A673 (cell line): Measurements from ENCODE around the gene ZNF836. TPM values are rescaled to one million over a fixed set of nuclear protein-coding genes. Genes with fewer than 3 reads are reported as not detected.

Experiments used
- BruUV-seq: library from RNA; stranded (reverse); fragments of 400-500 nt; replicated peaks from 2 replicates; lab custom pipeline; 2021; lab: Mats Ljungman, UMichigan
- CTCF ChIA-PET: fragments of 300-600 bp; sonication (Branson Sonifier 250); formaldehyde crosslinking; loops from one replicate; lab custom pipeline; 2022; ENCODE audit warnings: antibody characterized with exemption; lab: Charles Lee
- POLR2A ChIA-PET: fragments of 300-600 bp; sonication (Branson Sonifier 250); formaldehyde crosslinking; loops from one replicate; lab custom pipeline; 2022; ENCODE audit warnings: antibody characterized with exemption; ENCODE audit not compliant: low non-redundant PET; lab: Charles Lee
- DNase-seq: peaks from one replicate; pipeline ENCODE4 v3.0.0-alpha.2; 2015; ENCODE audit warnings: low spot score
- H3K27ac ChIP-seq: fragments of 200-600 bp; sonication (generic); 2 replicates; pipeline ENCODE4 v1.5.1; 2016; ENCODE audit warnings: mixed run types, low read depth, mild to moderate bottlenecking, mixed read lengths, antibody characterized with exemption, low read length; ENCODE audit not compliant: poor library complexity, severe bottlenecking
- H3K27me3 ChIP-seq: fragments of 200-600 bp; sonication (generic); replicated peaks from 2 replicates; pipeline ENCODE4 v1.6.1; 2017; ENCODE audit warnings: mixed run types, low read depth, mild to moderate bottlenecking, mixed read lengths, antibody characterized with exemption, low read length; ENCODE audit not compliant: insufficient read depth, poor library complexity
- H3K36me3 ChIP-seq: fragments of 200-600 bp; sonication (generic); 2 replicates; pipeline ENCODE4 v1.6.1; 2016; ENCODE audit warnings: mixed run types, mild to moderate bottlenecking, mixed read lengths, antibody characterized with exemption, low read length; ENCODE audit not compliant: insufficient read depth, poor library complexity, severe bottlenecking
- H3K4me1 ChIP-seq: fragments of 200-600 bp; sonication (generic); 2 replicates; pipeline ENCODE4 v1.6.1; 2017; ENCODE audit warnings: mixed run types, mild to moderate bottlenecking, mixed read lengths, antibody characterized with exemption, low read length; ENCODE audit not compliant: insufficient read depth, poor library complexity, severe bottlenecking
- H3K4me3 ChIP-seq: fragments of 200-600 bp; sonication (generic); 2 replicates; pipeline ENCODE4 v1.5.1; 2016; ENCODE audit warnings: low read depth, mixed run types, mild to moderate bottlenecking, mixed read lengths, low read length; ENCODE audit not compliant: poor library complexity, severe bottlenecking
- H3K9me3 ChIP-seq: fragments of 200-600 bp; sonication (generic); 2 replicates; pipeline ENCODE4 v1.6.1; 2016; ENCODE audit warnings: mixed run types, low read depth, mild to moderate bottlenecking, mixed read lengths, antibody characterized with exemption, low read length; ENCODE audit not compliant: poor library complexity, severe bottlenecking
- EZH2 ChIP-seq: fragments of 200-600 bp; sonication (generic); IDR thresholded peaks from 2 replicates; pipeline ENCODE4 v1.6.1; 2017; ENCODE audit warnings: borderline replicate concordance, low read depth, mild to moderate bottlenecking, mixed read lengths, antibody characterized with exemption, low read length; ENCODE audit not compliant: poor library complexity, severe bottlenecking
- intact Hi-C: fragments of 100-400 bp; cut with micrococcal nuclease; formaldehyde crosslinking; loops from one replicate; pipeline ENCODE4 v1.10.0; 2022; ENCODE audit not compliant: unreplicated experiment
- total RNA-seq: library from RNA; stranded (reverse); gene quantifications from 2 replicates; pipeline ENCODE4 v1.2.3, GENCODE V29; 2021
- TF ChIP-seq, protein P1 (sequence below): fragments of 300-800, 200-600 bp; sonication (generic); conservative IDR thresholded peaks from 2 replicates; pipeline ENCODE4 v1.5.1; 2017; ENCODE audit warnings: low read depth, mild to moderate bottlenecking, antibody characterized with exemption, low read length, moderate library complexity, mixed read lengths

The ZNF836 gene
- total RNA-seq, 1 experiment from 2014 or later = 6.1 TPM

DNA sequence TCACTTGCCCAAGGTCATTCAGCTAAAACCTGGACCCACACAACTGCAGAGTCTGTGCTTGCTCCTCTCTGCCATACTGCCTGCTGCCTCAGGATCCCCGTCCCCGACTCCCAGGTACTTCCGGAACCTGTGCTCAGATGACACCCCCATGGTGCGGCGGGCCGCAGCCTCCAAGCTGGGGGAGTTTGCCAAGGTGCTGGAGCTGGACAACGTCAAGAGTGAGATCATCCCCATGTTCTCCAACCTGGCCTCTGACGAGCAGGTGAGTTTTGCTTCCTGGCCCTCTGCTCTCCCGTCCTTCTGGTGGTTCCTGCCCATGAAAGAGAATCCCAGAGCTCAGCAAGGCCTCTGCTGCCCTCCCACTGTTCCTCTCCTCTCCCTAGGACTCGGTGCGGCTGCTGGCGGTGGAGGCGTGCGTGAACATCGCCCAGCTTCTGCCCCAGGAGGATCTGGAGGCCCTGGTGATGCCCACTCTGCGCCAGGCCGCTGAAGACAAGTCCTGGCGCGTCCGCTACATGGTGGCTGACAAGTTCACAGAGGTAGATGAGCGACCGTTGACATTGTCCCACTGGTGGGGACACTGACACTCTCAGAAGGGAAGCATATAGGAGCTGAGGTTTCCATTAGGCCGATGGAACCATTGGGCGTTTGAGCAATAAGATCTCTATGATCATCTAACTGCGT is 41.3 kb upstream of the ZNF836 start:
- intact Hi-C loops = no loop called here
- POLR2A ChIA-PET = no interaction called here
- no peak overlapping the region for H3K4me3 ChIP-seq
- CTCF ChIA-PET = no interaction called here
- DNase-seq = no peak
- no peaks in the 10 kb centered on the region for H3K9me3 ChIP-seq
- H3K27me3 ChIP-seq = no peaks in the 10 kb centered on the region
- TF ChIP-seq EZH2 = no peak
- TF ChIP-seq, protein P1, sequence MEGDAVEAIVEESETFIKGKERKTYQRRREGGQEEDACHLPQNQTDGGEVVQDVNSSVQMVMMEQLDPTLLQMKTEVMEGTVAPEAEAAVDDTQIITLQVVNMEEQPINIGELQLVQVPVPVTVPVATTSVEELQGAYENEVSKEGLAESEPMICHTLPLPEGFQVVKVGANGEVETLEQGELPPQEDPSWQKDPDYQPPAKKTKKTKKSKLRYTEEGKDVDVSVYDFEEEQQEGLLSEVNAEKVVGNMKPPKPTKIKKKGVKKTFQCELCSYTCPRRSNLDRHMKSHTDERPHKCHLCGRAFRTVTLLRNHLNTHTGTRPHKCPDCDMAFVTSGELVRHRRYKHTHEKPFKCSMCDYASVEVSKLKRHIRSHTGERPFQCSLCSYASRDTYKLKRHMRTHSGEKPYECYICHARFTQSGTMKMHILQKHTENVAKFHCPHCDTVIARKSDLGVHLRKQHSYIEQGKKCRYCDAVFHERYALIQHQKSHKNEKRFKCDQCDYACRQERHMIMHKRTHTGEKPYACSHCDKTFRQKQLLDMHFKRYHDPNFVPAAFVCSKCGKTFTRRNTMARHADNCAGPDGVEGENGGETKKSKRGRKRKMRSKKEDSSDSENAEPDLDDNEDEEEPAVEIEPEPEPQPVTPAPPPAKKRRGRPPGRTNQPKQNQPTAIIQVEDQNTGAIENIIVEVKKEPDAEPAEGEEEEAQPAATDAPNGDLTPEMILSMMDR = no peak
- H3K4me1 ChIP-seq = no peaks in the 10 kb centered on the region
- BruUV-seq = no TSS peak
- peaks cover 90% of the 10 kb centered on the region for H3K36me3 ChIP-seq
- H3K27ac ChIP-seq = no peak overlapping the region

DNA sequence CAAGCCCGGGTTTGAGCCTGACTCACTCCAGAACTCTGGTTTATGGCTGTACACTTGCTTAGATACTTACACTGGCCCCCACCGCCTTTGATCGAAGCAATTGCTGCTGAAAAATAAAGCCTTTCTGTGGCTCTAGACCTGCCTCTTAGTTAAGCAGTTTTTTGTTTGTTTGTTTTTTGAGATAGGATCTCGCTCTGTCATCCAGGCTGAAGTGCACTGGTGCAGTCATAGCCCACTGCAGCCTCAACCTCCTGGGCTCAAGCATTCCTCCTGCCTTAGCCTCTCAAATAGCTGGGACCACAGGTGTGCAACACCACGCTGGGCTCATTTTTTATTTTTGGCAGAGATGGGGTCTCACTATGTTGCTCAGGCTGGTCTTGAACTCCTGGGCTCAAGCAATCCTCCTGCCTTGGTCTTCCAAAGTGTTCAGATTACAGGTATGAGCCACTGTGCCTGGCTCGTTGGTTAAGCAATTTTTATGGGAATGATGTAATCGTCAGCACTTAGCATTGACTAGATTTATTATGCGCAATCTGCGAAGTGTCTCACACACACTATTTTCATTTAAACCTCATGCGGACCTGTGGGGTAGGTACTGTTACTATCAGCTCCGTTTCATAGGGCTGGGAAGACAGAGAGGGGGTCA is 40.6 kb upstream of the ZNF836 start:
- H3K4me1 ChIP-seq = no peaks in the 10 kb centered on the region
- ChIA-PET CTCF (no interaction called here), POLR2A (no interaction called here)
- no peaks in the 10 kb centered on the region for H3K9me3 ChIP-seq
- DNase-seq = no peak
- TF ChIP-seq, protein P1 = no peak
- TF ChIP-seq EZH2 = no peak
- intact Hi-C loops = no loop called here
- no peak overlapping the region for H3K27ac ChIP-seq
- H3K27me3 ChIP-seq = no peaks in the 10 kb centered on the region
- H3K36me3 ChIP-seq = peaks cover 90% of the 10 kb centered on the region
- no TSS peak for BruUV-seq
- H3K4me3 ChIP-seq = no peak overlapping the region

DNA sequence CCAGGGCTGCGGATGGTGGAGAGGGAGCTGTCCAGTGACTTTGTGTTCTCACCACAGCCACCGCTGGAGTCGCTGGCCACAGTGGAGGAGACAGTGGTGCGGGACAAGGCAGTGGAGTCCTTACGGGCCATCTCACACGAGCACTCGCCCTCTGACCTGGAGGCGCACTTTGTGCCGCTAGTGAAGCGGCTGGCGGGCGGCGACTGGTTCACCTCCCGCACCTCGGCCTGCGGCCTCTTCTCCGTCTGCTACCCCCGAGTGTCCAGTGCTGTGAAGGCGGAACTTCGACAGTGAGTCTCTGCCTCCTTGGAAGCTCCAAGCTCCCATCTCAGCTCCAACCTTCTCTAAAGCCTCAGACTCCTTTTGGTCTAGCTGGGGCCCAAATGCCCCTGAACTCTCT is 39.8 kb upstream of the ZNF836 start:
- POLR2A ChIA-PET = no interaction called here
- H3K4me3 ChIP-seq = no peak overlapping the region
- H3K4me1 ChIP-seq = no peaks in the 10 kb centered on the region
- intact Hi-C loops = no loop called here
- peaks cover 91% of the 10 kb centered on the region for H3K36me3 ChIP-seq
- CTCF ChIA-PET = no interaction called here
- H3K27ac ChIP-seq = no peak overlapping the region
- TF ChIP-seq, protein P1 = no peak
- TF ChIP-seq EZH2 = no peak
- DNase-seq = no peak
- H3K9me3 ChIP-seq = no peaks in the 10 kb centered on the region
- no peaks in the 10 kb centered on the region for H3K27me3 ChIP-seq
- BruUV-seq = no TSS peak
